ENCODE measurements around the gene SLC30A1.

The SLC30A1 gene

DNA sequence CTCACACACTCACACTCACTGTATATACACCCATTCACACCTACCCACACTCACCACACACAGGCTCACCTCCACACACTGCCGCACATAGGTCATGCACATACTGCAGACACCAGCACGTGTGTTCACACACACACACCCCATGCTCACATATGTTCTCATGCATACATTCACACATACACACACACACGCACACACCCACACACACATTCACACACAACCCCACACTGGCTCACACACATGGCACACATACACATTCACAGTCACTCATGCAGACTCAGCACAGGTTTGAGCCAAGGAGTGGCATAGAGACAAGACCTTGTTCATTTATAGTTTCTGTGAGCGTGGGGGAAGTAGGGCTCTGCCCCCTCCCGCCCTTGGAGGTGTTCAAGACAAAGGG is 41.1 kb upstream of the SLC30A1 start:
- TF ChIP-seq, protein P1, sequence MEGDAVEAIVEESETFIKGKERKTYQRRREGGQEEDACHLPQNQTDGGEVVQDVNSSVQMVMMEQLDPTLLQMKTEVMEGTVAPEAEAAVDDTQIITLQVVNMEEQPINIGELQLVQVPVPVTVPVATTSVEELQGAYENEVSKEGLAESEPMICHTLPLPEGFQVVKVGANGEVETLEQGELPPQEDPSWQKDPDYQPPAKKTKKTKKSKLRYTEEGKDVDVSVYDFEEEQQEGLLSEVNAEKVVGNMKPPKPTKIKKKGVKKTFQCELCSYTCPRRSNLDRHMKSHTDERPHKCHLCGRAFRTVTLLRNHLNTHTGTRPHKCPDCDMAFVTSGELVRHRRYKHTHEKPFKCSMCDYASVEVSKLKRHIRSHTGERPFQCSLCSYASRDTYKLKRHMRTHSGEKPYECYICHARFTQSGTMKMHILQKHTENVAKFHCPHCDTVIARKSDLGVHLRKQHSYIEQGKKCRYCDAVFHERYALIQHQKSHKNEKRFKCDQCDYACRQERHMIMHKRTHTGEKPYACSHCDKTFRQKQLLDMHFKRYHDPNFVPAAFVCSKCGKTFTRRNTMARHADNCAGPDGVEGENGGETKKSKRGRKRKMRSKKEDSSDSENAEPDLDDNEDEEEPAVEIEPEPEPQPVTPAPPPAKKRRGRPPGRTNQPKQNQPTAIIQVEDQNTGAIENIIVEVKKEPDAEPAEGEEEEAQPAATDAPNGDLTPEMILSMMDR (IDR thresholded peaks at IDR 0.05; ENCODE audit: low read depth, low read length), result no peak
- no peak for DNase-seq (ENCODE audit: extremely low read depth, low read depth)

DNA sequence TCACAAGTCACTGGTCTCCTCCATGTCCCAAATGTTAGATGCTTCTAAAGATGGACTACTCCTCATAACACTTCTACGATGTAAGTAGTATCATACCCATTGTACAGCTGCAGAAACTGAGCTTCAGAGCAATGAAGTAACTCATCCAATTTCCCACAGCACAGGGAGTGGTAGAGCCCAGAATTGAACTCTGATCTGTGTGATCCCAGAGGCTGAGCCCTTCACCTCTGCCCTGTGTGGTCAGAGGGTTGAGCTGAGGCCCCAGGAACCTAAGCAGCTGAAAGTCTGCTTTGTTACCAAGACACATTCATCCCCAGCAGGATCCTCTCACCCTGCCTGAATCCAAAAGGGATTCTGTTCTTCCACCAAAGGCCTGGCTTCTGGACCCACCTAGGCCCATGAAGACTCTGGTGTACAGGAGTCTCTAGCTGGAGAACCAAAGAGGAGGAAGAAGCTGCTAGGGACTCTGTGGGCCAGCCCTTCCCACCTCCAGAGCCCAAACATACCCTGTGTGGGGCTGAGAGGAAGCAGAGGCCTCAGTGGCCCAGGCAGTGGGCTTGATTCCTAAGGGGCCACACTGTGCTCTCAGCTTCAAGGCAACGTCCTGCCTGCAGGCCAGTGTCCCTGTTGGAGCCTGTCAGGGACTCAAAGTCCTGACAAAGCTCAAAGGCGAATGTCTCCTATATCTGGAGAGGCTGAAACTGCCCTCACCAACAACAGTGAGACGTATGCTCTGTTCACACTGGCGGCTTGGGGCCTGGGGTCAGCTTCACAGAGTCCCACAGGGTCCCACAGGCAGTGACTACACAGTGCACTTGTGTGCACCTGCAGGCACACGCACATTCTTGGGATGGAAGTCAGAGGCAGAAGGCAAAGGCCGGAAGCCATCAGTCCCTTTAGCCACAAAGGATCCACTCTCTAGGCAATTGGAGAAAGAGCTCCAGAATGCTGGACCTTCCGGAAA is 40.4 kb upstream of the SLC30A1 start:
- TF ChIP-seq, protein P1 (IDR thresholded peaks at IDR 0.05; ENCODE audit: low read depth, low read length), result no peak
- no peak for DNase-seq (ENCODE audit: extremely low read depth, low read depth)

- DNase-seq (ENCODE audit: extremely low read depth, low read depth), result no peak
- TF ChIP-seq, protein P1 (IDR thresholded peaks at IDR 0.05; ENCODE audit: low read depth, low read length), result no peak
Measured at GRCh38 chr1:211616965-211617297, 38.0 kb upstream of the SLC30A1 start.

- no peak for DNase-seq (ENCODE audit: extremely low read depth, low read depth)
- TF ChIP-seq, protein P1 (IDR thresholded peaks at IDR 0.05; ENCODE audit: low read depth, low read length), result no peak
Measured at GRCh38 chr1:211616231-211616964, 37.4 kb upstream of the SLC30A1 start.

DNA sequence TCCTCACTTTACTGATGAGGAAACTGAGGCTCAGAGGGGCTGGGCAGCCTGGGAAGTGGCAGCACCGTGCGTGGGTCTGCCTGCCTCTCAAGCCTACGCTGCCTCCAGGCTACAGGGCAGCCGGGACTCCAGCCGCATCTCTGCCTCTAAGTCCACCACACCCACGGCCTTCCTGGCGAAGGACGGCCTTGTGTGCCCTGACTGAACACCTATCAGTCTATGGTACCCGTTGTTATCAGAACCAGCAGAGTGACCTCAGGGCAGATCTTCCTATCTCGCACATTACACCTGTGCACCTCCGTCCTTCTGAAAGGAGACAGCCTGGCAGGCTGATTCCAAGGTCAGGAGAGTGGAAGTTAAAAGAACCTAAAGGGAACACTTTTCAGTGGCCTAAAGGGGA is 35.7 kb upstream of the SLC30A1 start:
- TF ChIP-seq, protein P1 (IDR thresholded peaks at IDR 0.05; ENCODE audit: low read depth, low read length), result no peak

DNA sequence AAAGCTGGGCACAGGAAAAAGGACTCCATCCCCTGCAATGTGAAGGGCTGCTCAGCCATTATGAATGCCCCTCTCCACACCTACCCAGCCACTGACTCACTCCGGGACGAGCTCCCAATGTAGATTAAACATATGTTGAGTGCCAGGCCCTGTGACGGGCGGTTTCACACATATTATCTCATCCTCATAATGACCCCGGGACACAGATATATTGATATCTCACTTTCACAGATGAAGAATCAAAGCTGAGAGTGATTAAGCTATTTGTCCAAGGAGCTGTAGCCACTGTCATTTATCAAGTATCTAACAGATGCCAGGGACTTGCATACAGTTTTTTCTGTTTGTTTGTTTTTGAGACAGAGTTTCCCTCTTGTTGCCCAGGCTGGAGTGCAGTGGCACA is 35.0 kb upstream of the SLC30A1 start:
- TF ChIP-seq, protein P1 (IDR thresholded peaks at IDR 0.05; ENCODE audit: low read depth, low read length), result no peak
- no peak for DNase-seq (ENCODE audit: extremely low read depth, low read depth)

More for the DNA sequence above, 35.7 kb upstream of the SLC30A1 start:
- no peak for DNase-seq (ENCODE audit: extremely low read depth, low read depth)

Measured in AG09319 (cell line).